Neural progenitor cell (in vitro differentiated cells): ENCODE results near the gene ANK3. TPM values are rescaled to one million over a fixed set of nuclear protein-coding genes. Genes with fewer than 3 reads are reported as not detected.

Source experiments
- DNase-seq: peaks from one replicate; pipeline ENCODE4 v3.0.0-alpha.2; 2016; ENCODE audit warnings: low spot score
- H2AFZ ChIP-seq: fragments of 200-600 bp; sonication (generic); replicated peaks from 2 replicates; pipeline ENCODE4 v1.6.1; 2016; ENCODE audit warnings: antibody characterized with exemption
- H3F3A ChIP-seq: fragments of 200-600 bp; sonication (generic); 2 replicates; pipeline ENCODE4 v1.6.1; 2016; ENCODE audit warnings: antibody characterized with exemption, low read depth
- H3K27ac ChIP-seq: fragments of 200-600 bp; sonication (generic); 2 replicates; pipeline ENCODE4 v1.5.1; 2016; ENCODE audit warnings: mild to moderate bottlenecking
- H3K27me3 ChIP-seq: fragments of 200-600 bp; sonication (generic); 2 replicates; pipeline ENCODE4 v1.6.1; 2016; ENCODE audit warnings: mild to moderate bottlenecking, moderate library complexity
- H3K36me3 ChIP-seq: fragments of 200-600 bp; sonication (generic); 2 replicates; pipeline ENCODE4 v1.5.1; 2016
- H3K4me1 ChIP-seq: fragments of 200-600 bp; sonication (generic); 2 replicates; pipeline ENCODE4 v1.6.1; 2016; ENCODE audit warnings: mixed run types
- H3K4me2 ChIP-seq: fragments of 200-600 bp; sonication (generic); 2 replicates; pipeline ENCODE4 v1.6.1; 2016
- H3K4me3 ChIP-seq: fragments of 200-600 bp; sonication (generic); 2 replicates; pipeline ENCODE4 v1.5.1; 2016
- H3K79me2 ChIP-seq: fragments of 200-600 bp; sonication (generic); 2 replicates; pipeline ENCODE4 v1.6.1; 2016; ENCODE audit warnings: low read depth
- H3K9ac ChIP-seq: fragments of 200-600 bp; sonication (generic); 2 replicates; pipeline ENCODE4 v1.6.1; 2016
- H3K9me3 ChIP-seq: fragments of 200-600 bp; sonication (generic); 2 replicates; pipeline ENCODE4 v1.5.1; 2016; ENCODE audit warnings: low read depth
- H4K20me1 ChIP-seq: fragments of 200-600 bp; sonication (generic); 2 replicates; pipeline ENCODE4 v1.6.1; 2016; ENCODE audit warnings: low read depth
- H3K27ac Mint-ChIP-seq: 3 replicates; pipeline ENCODE4 v1.8.0; 2021; ENCODE audit warnings: mixed read lengths
- H3K27me3 Mint-ChIP-seq: 2 replicates; pipeline ENCODE4 v1.8.0; 2022; ENCODE audit warnings: low read depth, mild to moderate bottlenecking, inconsistent platforms, moderate library complexity, mixed read lengths; ENCODE audit not compliant: insufficient read depth
- H3K36me3 Mint-ChIP-seq: 3 replicates; pipeline ENCODE4 v1.8.0; 2021; ENCODE audit warnings: mixed read lengths
- H3K4me1 Mint-ChIP-seq: 3 replicates; pipeline ENCODE4 v1.8.0; 2021; ENCODE audit warnings: mixed read lengths
- H3K4me3 Mint-ChIP-seq: 3 replicates; pipeline ENCODE4 v1.8.0; 2021; ENCODE audit warnings: mild to moderate bottlenecking, moderate library complexity, mixed read lengths
- H3K9me3 Mint-ChIP-seq: 3 replicates; pipeline ENCODE4 v1.8.0; 2020; ENCODE audit warnings: mixed read lengths
- EZH2 ChIP-seq: fragments of 200-600 bp; sonication (generic); IDR thresholded peaks from 2 replicates; pipeline ENCODE4 v1.6.1; 2017; ENCODE audit warnings: antibody characterized with exemption, mild to moderate bottlenecking, moderate library complexity
- EZH2phosphoT487 ChIP-seq: fragments of 200-600 bp; sonication (generic); IDR thresholded peaks from 2 replicates; pipeline ENCODE4 v1.6.1; 2017; ENCODE audit warnings: antibody characterized with exemption
- total RNA-seq: library from RNA; depleted of rRNA; stranded (reverse); fragments of >200 nt; gene quantifications from 2 replicates; pipeline ENCODE4 v1.2.3, GENCODE V29; 2015; ENCODE audit warnings: low replicate concordance
- TF ChIP-seq, protein P1 (sequence below): fragments of 200-600 bp; sonication (generic); IDR thresholded peaks from 2 replicates; pipeline ENCODE4 v1.5.1; 2017; ENCODE audit warnings: antibody characterized with exemption, mild to moderate bottlenecking

ANK3 gene
- total RNA-seq, 1 donor from 2014 or later: 54.1 TPM

DNA sequence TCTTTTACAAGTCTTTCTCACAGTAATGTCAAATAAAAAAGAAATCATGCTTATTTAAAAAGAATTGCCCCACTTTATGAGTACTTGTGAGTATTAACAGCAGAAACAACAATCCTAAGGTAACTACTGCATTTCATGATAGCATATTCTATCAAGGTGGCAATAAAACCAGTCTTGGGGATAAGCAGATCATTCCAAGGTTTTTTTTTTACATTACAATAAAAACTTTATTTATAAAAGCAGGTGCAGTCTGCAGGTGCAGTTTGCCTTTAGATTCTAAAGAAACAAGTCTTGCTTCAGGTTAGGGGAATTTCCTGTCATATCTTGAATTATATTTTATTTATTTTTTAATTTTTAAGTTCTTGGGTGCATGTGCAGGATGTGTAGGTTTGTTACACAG is 10.7 kb upstream of the ANK3 start:
- Histone ChIP-seq H3K27me3 (no peaks in the 10 kb centered on the region), H2AFZ (no peak overlapping the region), H3K9ac (no peak overlapping the region), H3K9me3 (no peaks in the 10 kb centered on the region), H3K36me3 (no peaks in the 10 kb centered on the region), H3K4me2 (no peak overlapping the region), H3K27ac (no peak overlapping the region), H3K79me2 (no peaks in the 10 kb centered on the region), H3K4me1 (no peaks in the 10 kb centered on the region), H3F3A (no peaks in the 10 kb centered on the region), H3K4me3 (no peak overlapping the region), H4K20me1 (no peaks in the 10 kb centered on the region)
- Mint-ChIP-seq H3K27ac (no peak overlapping the region), H3K9me3 (no peaks in the 10 kb centered on the region), H3K27me3 (peaks cover 2% of the 10 kb centered on the region), H3K36me3 (no peaks in the 10 kb centered on the region), H3K4me3 (no peak overlapping the region), H3K4me1 (peaks cover 2% of the 10 kb centered on the region)
- no peak for DNase-seq
- TF ChIP-seq EZH2phosphoT487 (no peak), EZH2 (no peak)
- TF ChIP-seq, protein P1, sequence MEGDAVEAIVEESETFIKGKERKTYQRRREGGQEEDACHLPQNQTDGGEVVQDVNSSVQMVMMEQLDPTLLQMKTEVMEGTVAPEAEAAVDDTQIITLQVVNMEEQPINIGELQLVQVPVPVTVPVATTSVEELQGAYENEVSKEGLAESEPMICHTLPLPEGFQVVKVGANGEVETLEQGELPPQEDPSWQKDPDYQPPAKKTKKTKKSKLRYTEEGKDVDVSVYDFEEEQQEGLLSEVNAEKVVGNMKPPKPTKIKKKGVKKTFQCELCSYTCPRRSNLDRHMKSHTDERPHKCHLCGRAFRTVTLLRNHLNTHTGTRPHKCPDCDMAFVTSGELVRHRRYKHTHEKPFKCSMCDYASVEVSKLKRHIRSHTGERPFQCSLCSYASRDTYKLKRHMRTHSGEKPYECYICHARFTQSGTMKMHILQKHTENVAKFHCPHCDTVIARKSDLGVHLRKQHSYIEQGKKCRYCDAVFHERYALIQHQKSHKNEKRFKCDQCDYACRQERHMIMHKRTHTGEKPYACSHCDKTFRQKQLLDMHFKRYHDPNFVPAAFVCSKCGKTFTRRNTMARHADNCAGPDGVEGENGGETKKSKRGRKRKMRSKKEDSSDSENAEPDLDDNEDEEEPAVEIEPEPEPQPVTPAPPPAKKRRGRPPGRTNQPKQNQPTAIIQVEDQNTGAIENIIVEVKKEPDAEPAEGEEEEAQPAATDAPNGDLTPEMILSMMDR: no peak

DNA sequence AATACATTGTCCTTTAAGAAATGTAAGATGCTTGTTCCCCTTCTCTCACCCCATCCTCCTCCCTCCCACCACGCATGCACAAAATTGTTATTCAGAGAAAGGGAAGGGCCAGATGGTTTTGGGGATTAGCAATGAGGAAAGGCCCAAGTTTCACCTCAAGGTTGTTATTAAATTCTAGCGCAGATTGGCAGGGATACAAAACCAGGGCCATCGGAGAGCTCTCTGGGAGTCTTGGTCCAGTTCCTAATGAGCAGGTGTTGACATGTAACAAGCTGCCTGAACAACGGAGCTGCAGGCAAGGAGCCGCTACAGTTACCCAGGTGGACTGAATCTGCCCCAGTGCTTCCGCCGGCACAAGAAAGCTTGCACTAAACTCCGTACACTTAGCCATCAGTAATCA is 9.7 kb upstream of the ANK3 start:
- Histone ChIP-seq H3K4me3 (no peak overlapping the region), H3K79me2 (no peaks in the 10 kb centered on the region), H3F3A (no peaks in the 10 kb centered on the region), H4K20me1 (no peaks in the 10 kb centered on the region), H2AFZ (no peak overlapping the region), H3K9me3 (no peaks in the 10 kb centered on the region), H3K27ac (no peak overlapping the region), H3K27me3 (no peaks in the 10 kb centered on the region), H3K4me2 (no peak overlapping the region), H3K36me3 (no peaks in the 10 kb centered on the region), H3K4me1 (no peaks in the 10 kb centered on the region), H3K9ac (no peak overlapping the region)
- Mint-ChIP-seq H3K36me3 (no peaks in the 10 kb centered on the region), H3K27ac (no peak overlapping the region), H3K27me3 (peaks cover 2% of the 10 kb centered on the region), H3K4me3 (no peak overlapping the region), H3K4me1 (peaks cover 2% of the 10 kb centered on the region), H3K9me3 (no peaks in the 10 kb centered on the region)
- DNase-seq: no peak
- TF ChIP-seq, protein P1: no peak
- TF ChIP-seq EZH2: no peak
- no peak for TF ChIP-seq EZH2phosphoT487

DNA sequence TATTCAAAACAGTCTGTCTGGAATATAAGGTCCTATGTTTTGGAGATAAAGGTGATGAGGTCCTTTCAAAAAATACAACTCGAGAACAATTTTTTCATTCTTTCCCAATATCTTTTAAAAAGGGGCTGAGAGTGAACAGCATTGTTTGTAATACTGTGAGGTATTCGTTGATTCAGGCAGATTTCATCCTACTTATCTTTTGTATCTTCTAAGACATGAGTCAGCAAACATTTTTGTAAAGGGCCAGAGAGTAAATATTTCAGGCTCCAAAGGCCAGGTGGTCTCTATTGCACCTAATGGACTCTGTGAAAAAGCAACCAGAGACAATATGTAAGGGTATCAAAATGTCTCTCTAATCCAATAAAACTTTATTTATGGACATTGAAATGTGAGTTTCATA is 8.1 kb upstream of the ANK3 start:
- Histone ChIP-seq H3K27me3 (no peaks in the 10 kb centered on the region), H3K4me3 (no peak overlapping the region), H3K9me3 (no peaks in the 10 kb centered on the region), H3K4me1 (no peaks in the 10 kb centered on the region), H2AFZ (no peak overlapping the region), H4K20me1 (no peaks in the 10 kb centered on the region), H3K9ac (no peak overlapping the region), H3K27ac (no peak overlapping the region), H3F3A (no peaks in the 10 kb centered on the region), H3K4me2 (no peak overlapping the region), H3K36me3 (no peaks in the 10 kb centered on the region), H3K79me2 (no peaks in the 10 kb centered on the region)
- peaks cover 2% of the 10 kb centered on the region for H3K4me1 Mint-ChIP-seq
- H3K27me3 Mint-ChIP-seq: peaks cover 2% of the 10 kb centered on the region
- no peaks in the 10 kb centered on the region for H3K36me3 Mint-ChIP-seq
- no peak overlapping the region for H3K4me3 Mint-ChIP-seq
- H3K9me3 Mint-ChIP-seq: no peaks in the 10 kb centered on the region
- TF ChIP-seq EZH2phosphoT487 (no peak), EZH2 (no peak)
- TF ChIP-seq, protein P1: no peak
- H3K27ac Mint-ChIP-seq: no peak overlapping the region
- DNase-seq: no peak

DNA sequence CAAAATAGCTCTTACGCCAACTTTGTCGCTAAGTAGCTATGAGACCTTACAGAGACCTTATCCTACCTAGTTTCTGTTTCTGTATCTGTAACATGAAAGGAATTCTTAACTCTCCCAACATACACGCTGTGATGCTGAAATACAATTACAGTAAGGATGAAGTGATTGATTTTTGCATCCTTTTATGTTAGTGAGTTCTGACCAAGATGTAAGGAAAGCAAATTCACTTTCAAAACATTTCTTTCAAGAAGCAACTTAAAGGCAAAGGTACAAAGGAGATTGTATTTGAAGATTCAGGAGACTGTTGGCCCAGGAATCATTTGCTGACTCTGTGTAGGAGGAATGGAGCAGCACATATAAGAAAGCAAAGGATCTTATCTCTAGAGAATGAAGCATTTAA is 7.1 kb upstream of the ANK3 start:
- H3K4me2 ChIP-seq: no peak overlapping the region
- H3K9me3 ChIP-seq: no peaks in the 10 kb centered on the region
- TF ChIP-seq, protein P1: no peak
- TF ChIP-seq EZH2phosphoT487 (no peak), EZH2 (no peak)
- H3K4me1 ChIP-seq: no peaks in the 10 kb centered on the region
- no peak overlapping the region for H3K4me3 ChIP-seq
- no peaks in the 10 kb centered on the region for H3K27me3 ChIP-seq
- H3K9me3 Mint-ChIP-seq: no peaks in the 10 kb centered on the region
- peaks cover 3% of the 10 kb centered on the region for H3K4me1 Mint-ChIP-seq
- no peak for DNase-seq
- no peaks in the 10 kb centered on the region for H3F3A ChIP-seq
- no peaks in the 10 kb centered on the region for H3K36me3 Mint-ChIP-seq
- no peak overlapping the region for H3K4me3 Mint-ChIP-seq
- peaks cover 2% of the 10 kb centered on the region for H3K27me3 Mint-ChIP-seq
- no peak overlapping the region for H3K9ac ChIP-seq
- H4K20me1 ChIP-seq: no peaks in the 10 kb centered on the region
- H3K36me3 ChIP-seq: no peaks in the 10 kb centered on the region
- no peak overlapping the region for H2AFZ ChIP-seq
- no peaks in the 10 kb centered on the region for H3K79me2 ChIP-seq
- H3K27ac Mint-ChIP-seq: no peak overlapping the region
- H3K27ac ChIP-seq: no peak overlapping the region
